Measurements from ENCODE around the gene DPP7. TPM values are rescaled to one million over a fixed set of nuclear protein-coding genes. Genes with fewer than 3 reads are reported as not detected.
"Not testable (repeated sequence)": the region's sequence is repeated elsewhere in the genome, so short reads cannot be mapped to it uniquely, and the experiment has no call there.

DPP7 gene
- total and polyA plus RNA-seq, 10 of the 15 experiments (the other 5 are each of a cell fraction or from before 2014, with no cell fraction given): 0.68 to 245 (median 106) TPM

- intact Hi-C loops (cut with micrococcal nuclease; ENCODE audit: unreplicated experiment): loop anchor here (2.0 kb wide), 1 partner anchor 79 kb away; the partner anchor contains the start of gene TPRN
- peak overlapping the region; percentile 22; the same call in 1 of the 2 replicates for H3K4me3 ChIP-seq
- H3K79me2 ChIP-seq (ENCODE audit: control insufficient read depth, insufficient read depth, low read length); FAIRE-seq; H4K20me1 ChIP-seq (ENCODE audit: control insufficient read depth, insufficient read depth); H3K27me3 ChIP-seq (replicated peaks in 1 of 2; ENCODE audit: control insufficient read depth in 2 of 2, insufficient read depth in 2 of 2, low read length in 1 of 2); DNase-seq (ENCODE audit: low read depth, low spot score); H3K9ac ChIP-seq (ENCODE audit: control insufficient read depth, insufficient read depth, low read length); H2AFZ ChIP-seq (ENCODE audit: control insufficient read depth, low read depth, low read length); H3K9me3 ChIP-seq (replicated peaks; ENCODE audit: control insufficient read depth, insufficient read depth, low read length); H3K36me3 ChIP-seq (ENCODE audit: control insufficient read depth in 2 of 2, insufficient read depth in 2 of 2, low read length in 1 of 2): not testable (repeated sequence)
- in situ Hi-C loops (cut with MboI): loop anchor here (5.0 kb wide), 1 partner anchor 105 kb away; the partner anchor contains the start of genes CYSRT1 and RNF224
- ChIA-PET POLR2A (interaction anchor here (1.0 to 2.6 kb wide), 4 partner anchors 29 to 118 kb away, joined by 3 to 18 read pairs (median 6); partner anchors contain the start of genes TMEM210 and TUBB4B), CTCF (interaction anchor here (0.8 to 2.6 kb wide), 11 partner anchors 26 to 114 kb away, joined by 3 to 16 read pairs (median 3); partner anchors contain the start of genes CYSRT1 and RNF224), RAD21 (ENCODE audit: unreplicated experiment) (interaction anchor here (1.0 to 2.9 kb wide), 5 partner anchors 26 to 119 kb away, joined by 3 to 26 read pairs (median 3); partner anchors contain the start of genes CYSRT1, RNF208 and TUBB4B), SMC1A (ENCODE audit: uncharacterized antibody, unreplicated experiment) (interaction anchor here (0.8 to 2.6 kb wide), 3 partner anchors 9 to 118 kb away, joined by 3 to 14 read pairs (median 4); no protein-coding TSS in a partner anchor)
- TSS peak; percentile 86 for BruUV-seq (replicated peaks)
- 9% methylated on average over 21 of the region's 25 CpGs for WGBS (ENCODE audit: insufficient coverage, insufficient replicate concordance, low lambda C conversion rate, missing lambda C conversion rate)
- H3K4me1 ChIP-seq (ENCODE audit: control insufficient read depth, insufficient read depth, low read length): peaks cover 37% of the 10 kb centered on the region
- peak; percentile 76 for ATAC-seq
- H3K27ac ChIP-seq (ENCODE audit: control insufficient read depth, insufficient read depth): peak overlapping the region; percentile 47
- peak overlapping the region; percentile 58 for H3K4me2 ChIP-seq (ENCODE audit: control insufficient read depth, insufficient read depth)
- TF ChIP-seq SKIL (IDR thresholded peaks at IDR 0.05; ENCODE audit: low read depth, poor library complexity, severe bottlenecking): peak; percentile 9
- peak; percentile 89 for TF ChIP-seq RAD51 (IDR thresholded peaks at IDR 0.05)
- 0 out of 2 replicates have a peak, but pooled peaks have one; percentile 26 for TF ChIP-seq NKRF (conservative IDR thresholded peaks at IDR 0.05)
- peak; percentile 60; the same call in 1 of the 2 replicates for TF ChIP-seq NR2F1 (conservative IDR thresholded peaks at IDR 0.05)
- 0 out of 2 replicates have a peak, but pooled peaks have one; percentile 10 for TF ChIP-seq JUNB (IDR thresholded peaks at IDR 0.05)
- 0 out of 2 replicates have a peak, but pooled peaks have one; percentile 38 for TF ChIP-seq ZBTB40 (IDR thresholded peaks at IDR 0.05; ENCODE audit: borderline replicate concordance)
- peak; percentile 64 to 90 for TF ChIP-seq BHLHE40 (IDR thresholded peaks at IDR 0.05; ENCODE audit: borderline replicate concordance in 1 of 2, low read depth in 2 of 2, low read length in 1 of 2)
- peak; percentile 67 for TF ChIP-seq MLLT1 (IDR thresholded peaks at IDR 0.05)
These were observed 7.6 kb upstream of the DPP7 start for GRCh38 chr9:137121927-137122795.
